GM12878 (cell line): Measurements from ENCODE around the gene ATP2B1. TPM values are rescaled to one million over a fixed set of nuclear protein-coding genes. Genes with fewer than 3 reads are reported as not detected.

Experiments used
- ATAC-seq: fragments of 200-7000 bp; cut with Tn5 transposase; 3 replicates; pipeline ENCODE4 v1.9.1; 2020; ENCODE audit warnings: mild to moderate bottlenecking, moderate library complexity
- BruUV-seq: library from RNA; stranded (reverse); fragments of 400-500 nt; replicated peaks from 2 replicates; lab custom pipeline; 2021; lab: Mats Ljungman, UMichigan
- CTCF ChIA-PET: fragments of 300-600 bp; sonication (Branson Sonifier 250); formaldehyde crosslinking; extraction: SDS; loops from one replicate; lab custom pipeline; 2021; ENCODE audit warnings: inconsistent platforms; lab: Yijun Ruan, JAX
- POLR2A ChIA-PET: fragments of 350-600 bp; formaldehyde crosslinking; extraction: SDS; loops from one replicate; lab custom pipeline; 2021; ENCODE audit warnings: inconsistent platforms; lab: Charles Lee
- RAD21 ChIA-PET: fragments of 300-600 bp; sonication (Branson Sonifier 250); formaldehyde crosslinking; loops from one replicate; lab custom pipeline; 2023; ENCODE audit warnings: antibody characterized with exemption; ENCODE audit not compliant: unreplicated experiment; lab: Charles Lee
- SMC1A ChIA-PET: fragments of 300-600 bp; sonication (Branson Sonifier 250); formaldehyde crosslinking; loops from one replicate; lab custom pipeline; 2023; ENCODE audit not compliant: unreplicated experiment, uncharacterized antibody; lab: Charles Lee
- DNase-seq: peaks from one replicate; pipeline ENCODE4 v3.0.0-alpha.2; 2011; ENCODE audit warnings: low read depth, low spot score
- FAIRE-seq: peaks from 3 replicates; lab custom pipeline; 2011; peaks lifted over from hg19 to GRCh38; lab: Jason Lieb, UNC
- H2AFZ ChIP-seq: 2 replicates; pipeline ENCODE4 v1.6.0; 2011; ENCODE audit warnings: low read depth, low read length, control low read depth; ENCODE audit not compliant: control insufficient read depth
- H3K27ac ChIP-seq: 2 replicates; pipeline ENCODE4 v1.5.1; 2011; ENCODE audit warnings: control low read depth; ENCODE audit not compliant: control insufficient read depth, insufficient read depth
- H3K27me3 ChIP-seq, 2 experiments: replicated peaks in 1 of 2; 2 replicates each; pipeline versions ENCODE4 v1.6.0 to v1.6.1; 2011; ENCODE audit warnings: low read length in 1 of 2; ENCODE audit not compliant: control insufficient read depth in 2 of 2, insufficient read depth in 2 of 2
- H3K36me3 ChIP-seq, 2 experiments: 2 replicates each; pipeline ENCODE4 v1.5.1; 2011; ENCODE audit warnings: low read length in 1 of 2; ENCODE audit not compliant: control insufficient read depth in 2 of 2, insufficient read depth in 2 of 2
- H3K4me1 ChIP-seq: 2 replicates; pipeline ENCODE4 v1.6.1; 2011; ENCODE audit warnings: mild to moderate bottlenecking, low read length, moderate library complexity, mixed read lengths; ENCODE audit not compliant: control insufficient read depth, insufficient read depth
- H3K4me2 ChIP-seq: 2 replicates; pipeline ENCODE4 v1.6.0; 2011; ENCODE audit warnings: control low read depth; ENCODE audit not compliant: control insufficient read depth, insufficient read depth
- H3K4me3 ChIP-seq: fragments of 200-600 bp; sonication (generic); 2 replicates; pipeline ENCODE4 v1.5.1; 2016
- H3K79me2 ChIP-seq: 2 replicates; pipeline ENCODE4 v1.6.0; 2011; ENCODE audit warnings: low read length; ENCODE audit not compliant: control insufficient read depth, insufficient read depth
- H3K9ac ChIP-seq: 2 replicates; pipeline ENCODE4 v1.8.0; 2011; ENCODE audit warnings: low read length, control low read depth, mixed read lengths; ENCODE audit not compliant: control insufficient read depth, insufficient read depth
- H3K9me3 ChIP-seq: replicated peaks from 3 replicates; pipeline ENCODE4 v1.5.1; 2011; ENCODE audit warnings: mild to moderate bottlenecking, low read length; ENCODE audit not compliant: control insufficient read depth, insufficient read depth
- H4K20me1 ChIP-seq: 2 replicates; pipeline ENCODE4 v1.6.0; 2011; ENCODE audit not compliant: control insufficient read depth, insufficient read depth
- BCL11A ChIP-seq: IDR thresholded peaks from 2 replicates; pipeline ENCODE4 v1.6.1; 2011; ENCODE audit warnings: low read depth, low read length
- IRF4 ChIP-seq: IDR thresholded peaks from 2 replicates; pipeline ENCODE4 v1.6.1; 2011; ENCODE audit warnings: low read depth, low read length
- NFXL1 ChIP-seq: fragments of 450-650 bp; IDR thresholded peaks from 2 replicates; pipeline ENCODE4 v1.6.1; 2017; ENCODE audit warnings: antibody characterized with exemption, mild to moderate bottlenecking, borderline replicate concordance
- RCOR1 ChIP-seq: conservative IDR thresholded peaks from 2 replicates; pipeline ENCODE4 v1.6.1; 2012; ENCODE audit warnings: low read depth, low read length, improper control_type of control experiment
- ZNF217 ChIP-seq: fragments of 450-650 bp; IDR thresholded peaks from 2 replicates; pipeline ENCODE4 v1.6.1; 2017; ENCODE audit warnings: antibody characterized with exemption, mild to moderate bottlenecking
- WGBS: methylation state at CpG from one replicate; pipeline ENCODE4 v1.1.6; 2016; ENCODE audit warnings: low lambda C conversion rate; ENCODE audit not compliant: insufficient replicate concordance, insufficient coverage; ENCODE audit errors: missing lambda C conversion rate; 5-methylcytosine and 5-hydroxymethylcytosine counted together
- in situ Hi-C: fragments of 300-500 bp; cut with MboI; formaldehyde crosslinking; loops from 9 replicates; pipeline ENCODE4 v1.14.3; 2018; ENCODE audit warnings: mixed read lengths
- intact Hi-C: fragments of 100-400 bp; cut with micrococcal nuclease; formaldehyde crosslinking; loops from one replicate; pipeline ENCODE4 v1.14.2; 2022; ENCODE audit not compliant: unreplicated experiment
- polyA plus RNA-seq, 11 experiments: library from polyadenylated mRNA; depleted of rRNA in 4 of 11; unstranded in 6 of 11; stranded (reverse) in 5 of 11; fragments of >200 nt; fragmentation: Nextera tagmentation in 4 of 11; fragmentation: Illumina TruSeq in 1 of 11; extraction: Ambion mirVana in 4 of 11; extraction: Trizol in 1 of 11; gene quantifications; 1 replicate in 1 of 11; 2 replicates in 10 of 11; pipeline versions ENCODE4 v1.2.1 to v1.2.3, GENCODE V29; 2011 to 2016; ENCODE audit warnings: inconsistent platforms in 2 of 11, missing spikeins in 2 of 11, low read depth in 1 of 11
- total RNA-seq, 4 experiments: library from RNA; depleted of rRNA in 3 of 4; stranded (reverse); fragments of >200 nt in 3 of 4; fragmentation: Illumina TruSeq in 1 of 4; extraction: Trizol in 1 of 4; gene quantifications; 2 replicates each; pipeline versions ENCODE4 v1.2.1 to v1.2.3, GENCODE V29; 2013 to 2021
- TF ChIP-seq, protein P1 (sequence below): IDR thresholded peaks from 2 replicates; pipeline ENCODE4 v1.6.1; 2012; ENCODE audit warnings: mild to moderate bottlenecking, low read depth, low read length

The ATP2B1 gene
- total and polyA plus RNA-seq, 10 of the 15 experiments (the other 5 are each of a cell fraction or from before 2014, with no cell fraction given), result 15.9 to 67.8 (median 48.5) TPM

DNA sequence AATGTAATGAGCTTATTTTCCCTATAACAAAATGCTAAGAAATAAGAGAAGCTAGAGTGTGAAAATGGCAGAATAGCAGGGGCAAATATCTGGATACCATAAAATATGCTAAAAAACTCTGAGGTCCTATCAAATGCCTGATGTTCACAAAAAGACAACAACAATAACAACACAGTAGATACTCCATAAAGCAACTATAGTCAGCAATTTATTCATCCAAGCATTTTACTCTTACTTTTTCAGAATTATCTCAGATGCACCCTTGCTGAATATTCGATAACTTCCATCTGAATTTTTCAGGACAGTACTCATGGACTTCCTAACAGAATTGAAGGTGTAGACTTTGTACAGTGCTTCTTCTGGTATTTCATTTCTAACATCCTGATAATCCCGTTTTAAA, 88.9 kb downstream of the ATP2B1 start:
- CTCF ChIA-PET, result interaction anchor here (1.0 to 1.9 kb wide), 4 partner anchors 16 to 394 kb away, joined by 3 to 4 read pairs (median 4); no protein-coding TSS in a partner anchor
- WGBS, result 93% methylated on average over 2 of the region's 2 CpGs
- DNase-seq (no peak), FAIRE-seq (no peak), ATAC-seq (no peak)
- Histone ChIP-seq H3K4me2 (no peak overlapping the region), H3K4me3 (no peak overlapping the region), H3K27ac (no peak overlapping the region), H3K36me3 (peaks cover 2 to 19% of the 10 kb centered on the region in 2 experiments), H2AFZ (no peak overlapping the region), H3K9ac (no peak overlapping the region), H3K9me3 (no peaks in the 10 kb centered on the region), H3K27me3 (no peaks in the 10 kb centered on the region), H3K4me1 (no peaks in the 10 kb centered on the region; the same call in 1 of the 2 replicates), H4K20me1 (no peaks in the 10 kb centered on the region), H3K79me2 (no peaks in the 10 kb centered on the region)
- RAD21 ChIA-PET, result interaction anchor here (0.7 to 1.4 kb wide), 5 partner anchors 10 to 1725 kb away, joined by 3 to 4 read pairs (median 3); no protein-coding TSS in a partner anchor
- POLR2A ChIA-PET, result no interaction called here
- SMC1A ChIA-PET, result interaction anchor here (0.6 to 2.0 kb wide), 6 partner anchors 8 to 76 kb away, joined by 3 to 8 read pairs (median 3); no protein-coding TSS in a partner anchor
- intact Hi-C loops (loop anchor here (5.0 kb wide), 1 partner anchor 83 kb away; no protein-coding TSS in a partner anchor), in situ Hi-C loops (no loop called here)
- no TSS peak for BruUV-seq
- TF ChIP-seq IRF4 (no peak), ZNF217 (no peak), BCL11A (no peak), RCOR1 (no peak), NFXL1 (no peak)
- TF ChIP-seq, protein P1, sequence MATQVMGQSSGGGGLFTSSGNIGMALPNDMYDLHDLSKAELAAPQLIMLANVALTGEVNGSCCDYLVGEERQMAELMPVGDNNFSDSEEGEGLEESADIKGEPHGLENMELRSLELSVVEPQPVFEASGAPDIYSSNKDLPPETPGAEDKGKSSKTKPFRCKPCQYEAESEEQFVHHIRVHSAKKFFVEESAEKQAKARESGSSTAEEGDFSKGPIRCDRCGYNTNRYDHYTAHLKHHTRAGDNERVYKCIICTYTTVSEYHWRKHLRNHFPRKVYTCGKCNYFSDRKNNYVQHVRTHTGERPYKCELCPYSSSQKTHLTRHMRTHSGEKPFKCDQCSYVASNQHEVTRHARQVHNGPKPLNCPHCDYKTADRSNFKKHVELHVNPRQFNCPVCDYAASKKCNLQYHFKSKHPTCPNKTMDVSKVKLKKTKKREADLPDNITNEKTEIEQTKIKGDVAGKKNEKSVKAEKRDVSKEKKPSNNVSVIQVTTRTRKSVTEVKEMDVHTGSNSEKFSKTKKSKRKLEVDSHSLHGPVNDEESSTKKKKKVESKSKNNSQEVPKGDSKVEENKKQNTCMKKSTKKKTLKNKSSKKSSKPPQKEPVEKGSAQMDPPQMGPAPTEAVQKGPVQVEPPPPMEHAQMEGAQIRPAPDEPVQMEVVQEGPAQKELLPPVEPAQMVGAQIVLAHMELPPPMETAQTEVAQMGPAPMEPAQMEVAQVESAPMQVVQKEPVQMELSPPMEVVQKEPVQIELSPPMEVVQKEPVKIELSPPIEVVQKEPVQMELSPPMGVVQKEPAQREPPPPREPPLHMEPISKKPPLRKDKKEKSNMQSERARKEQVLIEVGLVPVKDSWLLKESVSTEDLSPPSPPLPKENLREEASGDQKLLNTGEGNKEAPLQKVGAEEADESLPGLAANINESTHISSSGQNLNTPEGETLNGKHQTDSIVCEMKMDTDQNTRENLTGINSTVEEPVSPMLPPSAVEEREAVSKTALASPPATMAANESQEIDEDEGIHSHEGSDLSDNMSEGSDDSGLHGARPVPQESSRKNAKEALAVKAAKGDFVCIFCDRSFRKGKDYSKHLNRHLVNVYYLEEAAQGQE, result no peak
